A549 (cell line): ENCODE measurements around the gene FOXP1.

Source experiments
- CBX2 ChIP-seq: fragments of 200-600 bp; sonication (generic); IDR thresholded peaks from 2 replicates; pipeline ENCODE4 v1.6.1; 2016; ENCODE audit warnings: low read depth, mild to moderate bottlenecking, borderline replicate concordance
- CHD2 ChIP-seq: fragments of 150-350 bp; IDR thresholded peaks from 2 replicates; pipeline ENCODE4 v1.6.1; 2014; ENCODE audit warnings: low read length; ENCODE audit not compliant: partially characterized antibody
- CTCF ChIP-seq: fragments of >200 bp; sonication (Bioruptor Twin); formaldehyde crosslinking; IDR thresholded peaks from 3 replicates; pipeline ENCODE4 v1.5.1; 2016
- EP300 ChIP-seq, 2 experiments: fragments of >200 bp; sonication (Bioruptor Twin); formaldehyde crosslinking; IDR thresholded peaks; 2 replicates in 1 of 2; 3 replicates in 1 of 2; pipeline ENCODE4 v1.6.1; 2016 to 2017
- KDM1A ChIP-seq: fragments of 200-600 bp; sonication (generic); IDR thresholded peaks from 2 replicates; pipeline ENCODE4 v1.6.1; 2016; ENCODE audit warnings: low read depth, mild to moderate bottlenecking
- NFE2L2 ChIP-seq: fragments of 150-350 bp; conservative IDR thresholded peaks from 2 replicates; pipeline ENCODE4 v1.6.1; 2014; ENCODE audit warnings: low read length
- POLR2A ChIP-seq: IDR thresholded peaks from 2 replicates; pipeline ENCODE4 v1.6.1; 2012; ENCODE audit warnings: mild to moderate bottlenecking, low read length
- REST ChIP-seq: fragments of 200-600 bp; sonication (generic); IDR thresholded peaks from 2 replicates; pipeline ENCODE4 v1.6.1; 2016; ENCODE audit warnings: antibody characterized with exemption, mild to moderate bottlenecking, moderate library complexity
- SMC3 ChIP-seq: fragments of >200 bp; sonication (Bioruptor Twin); formaldehyde crosslinking; IDR thresholded peaks from 3 replicates; pipeline ENCODE4 v1.6.1; 2018; ENCODE audit warnings: inconsistent platforms

- TF ChIP-seq CTCF, result no peak
- no peak for TF ChIP-seq CHD2
- TF ChIP-seq KDM1A, result no peak
- no peak for TF ChIP-seq EP300 (IDR thresholded peaks at IDR 0.05)
- no peak for TF ChIP-seq NFE2L2
- TF ChIP-seq POLR2A, result no peak
- TF ChIP-seq REST, result no peak
- no peak for TF ChIP-seq SMC3
- no peak for TF ChIP-seq CBX2
These were observed 372.4 kb downstream of the FOXP1 start for GRCh38 chr3:71211083-71211482.
